H54 (cell line): ENCODE measurements around the gene ZFAND3.
"Not testable (repeated sequence)": the region's sequence is repeated elsewhere in the genome, so short reads cannot be mapped to it uniquely, and the experiment has no call there.

Experiments
- DNase-seq: peaks from one replicate; pipeline ENCODE4 v3.0.0; 2011; ENCODE audit warnings: low spot score, mixed read lengths; ENCODE audit not compliant: insufficient read length
- FAIRE-seq: peaks from 3 replicates; lab custom pipeline; 2011; peaks lifted over from hg19 to GRCh38; lab: Jason Lieb, UNC
- POLR2A ChIP-seq: IDR thresholded peaks from 2 replicates; pipeline ENCODE4 v1.6.1; 2011; ENCODE audit warnings: low read depth, mild to moderate bottlenecking, low read length

Gene ZFAND3

DNA sequence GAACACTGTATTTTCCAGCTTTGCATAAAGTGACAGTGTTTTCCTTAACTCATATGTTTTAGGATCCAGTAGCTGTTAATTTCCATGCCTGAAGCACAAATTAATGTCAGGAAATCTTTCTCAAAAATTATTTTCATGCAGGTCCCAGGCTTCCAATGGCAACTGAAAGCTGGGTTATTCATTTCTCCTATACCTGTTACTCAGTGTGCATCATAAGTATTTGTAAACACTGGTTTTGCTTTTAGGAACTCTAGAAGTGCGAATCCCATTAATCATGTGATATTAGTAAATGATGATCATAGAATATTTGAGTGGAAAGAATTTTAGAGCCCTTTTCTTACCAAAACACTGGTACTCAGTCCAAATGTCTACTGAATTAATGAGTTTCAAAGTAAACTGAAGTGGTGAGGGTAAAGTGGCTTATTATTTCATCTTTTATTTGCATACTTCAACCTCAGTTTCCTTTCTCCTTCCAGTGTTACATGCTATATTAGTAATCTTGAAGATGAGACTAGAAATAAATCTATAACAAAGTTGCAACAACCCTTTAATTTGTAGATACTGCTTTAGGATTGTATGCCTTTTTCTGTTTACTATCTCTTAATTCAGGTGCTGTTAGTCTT is 124.0 kb downstream of the ZFAND3 start:
- no peak for TF ChIP-seq POLR2A
- FAIRE-seq (peak; percentile 57), DNase-seq (no peak)

DNA sequence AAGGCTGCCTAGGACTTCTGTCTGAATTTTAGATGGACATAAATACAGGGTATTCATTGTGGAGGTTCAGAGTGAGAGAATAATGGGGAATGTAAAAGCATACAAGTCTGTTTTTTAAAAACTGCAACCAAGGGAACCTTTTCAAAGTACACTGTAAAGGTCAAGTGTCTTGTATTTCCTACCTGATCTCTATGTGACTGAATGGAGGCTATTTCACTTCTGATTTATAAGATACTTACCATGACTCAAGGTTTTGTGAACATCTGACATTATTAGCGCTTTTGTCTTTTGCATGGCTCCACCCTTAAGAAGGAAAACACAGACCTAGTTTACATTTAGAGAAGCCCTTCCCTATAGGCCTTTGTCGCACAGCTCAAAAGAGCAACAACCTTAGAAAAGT is 126.5 kb downstream of the ZFAND3 start:
- DNase-seq (no peak), FAIRE-seq (peak; percentile 15)
- TF ChIP-seq POLR2A: no peak

DNA sequence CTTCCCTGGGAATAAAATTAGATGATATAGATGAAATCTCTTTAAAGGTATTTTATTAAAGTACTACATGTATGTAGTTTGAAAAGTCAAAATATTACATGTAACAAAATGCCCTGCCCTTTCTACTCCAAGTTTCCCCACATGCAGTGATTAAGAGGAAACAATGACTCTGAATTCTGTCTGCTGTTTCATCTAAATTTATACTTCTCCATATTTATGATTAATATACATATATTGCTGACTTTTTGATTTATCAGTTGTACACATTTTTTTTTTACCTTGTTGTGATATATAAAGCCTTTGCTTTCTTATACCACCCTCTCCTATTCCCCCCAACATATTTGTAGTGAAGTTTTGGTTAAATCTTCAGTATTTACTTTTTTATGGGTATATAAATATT is 127.9 kb downstream of the ZFAND3 start:
- no peak for TF ChIP-seq POLR2A
- no peak for FAIRE-seq
- DNase-seq: no peak

DNA sequence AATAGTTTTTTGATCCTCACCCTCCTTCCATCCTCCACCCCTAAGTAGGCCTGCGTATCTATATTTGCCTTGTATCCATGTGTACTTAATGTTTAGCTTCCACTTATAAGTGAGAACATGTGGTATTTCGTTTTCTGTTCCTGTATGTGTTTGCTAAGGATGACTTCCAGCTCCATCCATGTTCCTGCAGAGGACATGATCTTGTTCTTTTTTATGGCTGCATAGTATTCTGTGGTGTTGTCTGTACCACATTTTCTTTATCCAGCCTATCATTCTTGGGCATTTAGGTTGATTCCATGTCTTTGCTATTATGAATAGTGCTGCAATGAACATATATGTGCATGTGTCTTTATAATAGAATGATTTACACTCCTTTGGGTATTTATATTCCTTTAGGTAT is 129.1 kb downstream of the ZFAND3 start:
- not testable (repeated sequence) for DNase-seq, FAIRE-seq

DNA sequence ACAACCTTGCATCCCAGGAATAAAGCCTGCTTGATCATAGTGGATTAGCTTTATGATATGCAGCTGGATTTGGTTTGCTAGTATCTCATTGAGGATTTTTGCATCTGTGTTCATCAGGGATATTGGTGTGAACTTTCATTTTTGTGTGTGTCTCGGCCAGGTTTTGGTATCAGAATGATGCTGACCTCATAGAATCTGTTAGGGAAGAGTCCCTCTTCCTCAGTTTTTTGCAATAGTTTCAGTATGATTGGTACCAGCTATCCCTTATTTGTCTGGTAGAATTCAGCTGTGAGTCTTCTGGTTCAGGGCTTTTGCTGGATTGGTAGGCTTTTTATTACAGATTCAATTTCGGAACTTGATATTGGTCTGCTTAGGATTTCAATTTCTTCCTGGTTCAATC is 132.5 kb downstream of the ZFAND3 start:
- TF ChIP-seq POLR2A: no peak
- DNase-seq (no peak), FAIRE-seq (no peak)

DNA sequence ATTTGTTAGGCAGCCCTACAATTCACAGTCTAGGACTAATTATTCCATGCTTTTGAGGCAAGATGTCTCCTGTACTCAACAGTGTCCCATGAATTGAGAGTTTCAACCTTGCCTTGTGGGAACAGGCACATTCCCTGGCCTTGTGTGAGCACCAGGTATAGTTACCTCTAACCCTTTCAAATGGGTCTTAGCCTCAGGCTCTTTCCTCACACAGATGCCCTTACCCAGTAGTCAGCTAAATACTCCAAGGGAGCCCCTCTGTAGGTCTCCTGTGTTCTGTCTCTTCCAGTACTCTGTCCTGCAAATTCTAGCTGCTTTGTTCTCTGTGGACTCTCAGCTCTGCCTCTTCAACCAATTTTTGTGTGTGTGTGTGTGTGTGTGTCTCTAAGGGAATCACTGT is 135.3 kb downstream of the ZFAND3 start:
- DNase-seq (no peak), FAIRE-seq (peak; percentile 11)
- no peak for TF ChIP-seq POLR2A

DNA sequence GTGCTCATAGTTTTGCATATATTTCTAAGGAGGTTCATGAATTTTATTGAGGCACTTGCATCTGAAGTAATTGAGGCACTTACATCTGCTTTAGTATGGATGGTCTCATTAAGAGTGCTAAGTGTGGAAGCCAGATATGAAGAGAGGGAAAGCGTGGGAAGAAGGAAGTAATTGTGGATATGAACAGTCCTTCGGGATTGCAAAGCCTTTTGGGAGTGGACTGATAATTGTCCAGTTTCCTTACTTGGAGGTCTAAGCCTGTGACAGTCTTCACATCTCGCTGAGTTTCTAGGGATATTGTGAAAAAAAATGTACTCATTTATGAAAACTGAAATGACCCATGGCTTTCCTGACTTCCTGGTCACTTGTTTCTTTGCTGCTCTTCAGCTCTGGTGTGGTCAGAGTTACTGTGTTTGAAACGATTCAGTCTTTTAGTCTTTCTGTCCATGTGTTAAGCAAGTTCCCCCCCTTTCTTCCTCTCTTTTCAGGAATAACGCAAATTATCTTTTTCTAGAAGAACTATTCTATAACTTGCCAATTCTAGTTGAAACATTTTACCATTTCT is 137.3 kb downstream of the ZFAND3 start:
- DNase-seq (no peak), FAIRE-seq (no peak)
- TF ChIP-seq POLR2A: no peak

DNA sequence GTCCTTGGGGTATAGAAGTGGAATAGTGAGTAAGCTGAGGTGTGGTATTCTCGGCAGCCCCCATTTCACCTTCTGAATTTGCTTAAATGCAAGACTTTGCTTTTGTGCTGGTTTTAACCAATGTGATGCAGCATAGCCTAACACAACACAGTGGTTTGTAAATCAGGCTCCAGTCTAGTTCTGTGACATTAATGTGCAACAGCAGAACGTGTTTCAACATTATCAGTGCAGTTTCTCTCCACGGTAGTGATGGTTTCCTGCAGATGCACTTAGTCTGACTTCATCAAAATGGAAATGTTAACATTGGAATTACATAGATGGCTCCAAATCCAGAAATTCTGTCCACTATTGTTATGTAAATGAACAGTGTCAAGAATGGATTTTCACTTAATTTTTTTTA is 139.5 kb downstream of the ZFAND3 start:
- FAIRE-seq (no peak), DNase-seq (no peak)
- no peak for TF ChIP-seq POLR2A

DNA sequence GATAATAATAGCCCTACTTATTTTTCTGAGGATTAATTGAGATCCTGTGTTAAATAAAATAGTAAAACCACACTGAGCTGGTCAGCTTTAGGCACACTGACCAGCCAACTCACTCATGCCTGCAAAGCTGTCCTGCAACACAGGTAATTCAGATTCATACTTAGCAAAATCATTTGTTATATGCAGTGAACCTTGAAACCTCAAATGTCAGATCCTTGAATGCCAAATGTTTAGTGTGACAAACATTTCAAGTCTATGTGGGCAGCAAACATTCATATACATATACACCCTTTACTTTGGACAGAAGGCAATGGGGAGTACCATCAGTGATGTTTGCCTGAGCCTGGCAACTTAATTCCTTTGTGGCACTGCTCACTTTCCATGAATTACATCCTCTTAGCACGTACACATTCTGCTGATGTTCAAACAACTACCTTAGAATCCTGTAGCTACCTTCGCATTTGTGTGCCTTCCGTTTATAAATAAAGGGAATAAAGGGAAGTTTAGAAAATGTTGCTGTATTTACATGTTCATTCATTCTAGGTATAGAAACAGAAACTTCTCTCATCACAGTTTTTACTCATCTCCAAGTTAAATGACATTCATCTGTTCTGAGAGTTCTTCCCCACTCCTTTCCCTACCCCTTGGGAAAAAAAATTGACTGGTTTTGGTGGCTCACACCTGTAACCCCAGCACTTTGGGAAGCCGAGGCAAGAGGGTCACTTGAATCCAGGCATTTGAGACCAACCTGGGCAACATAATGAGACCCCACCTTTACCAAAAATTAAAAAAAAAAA is 140.8 kb downstream of the ZFAND3 start:
- no peak for DNase-seq
- FAIRE-seq: no peak
- no peak for TF ChIP-seq POLR2A

DNA sequence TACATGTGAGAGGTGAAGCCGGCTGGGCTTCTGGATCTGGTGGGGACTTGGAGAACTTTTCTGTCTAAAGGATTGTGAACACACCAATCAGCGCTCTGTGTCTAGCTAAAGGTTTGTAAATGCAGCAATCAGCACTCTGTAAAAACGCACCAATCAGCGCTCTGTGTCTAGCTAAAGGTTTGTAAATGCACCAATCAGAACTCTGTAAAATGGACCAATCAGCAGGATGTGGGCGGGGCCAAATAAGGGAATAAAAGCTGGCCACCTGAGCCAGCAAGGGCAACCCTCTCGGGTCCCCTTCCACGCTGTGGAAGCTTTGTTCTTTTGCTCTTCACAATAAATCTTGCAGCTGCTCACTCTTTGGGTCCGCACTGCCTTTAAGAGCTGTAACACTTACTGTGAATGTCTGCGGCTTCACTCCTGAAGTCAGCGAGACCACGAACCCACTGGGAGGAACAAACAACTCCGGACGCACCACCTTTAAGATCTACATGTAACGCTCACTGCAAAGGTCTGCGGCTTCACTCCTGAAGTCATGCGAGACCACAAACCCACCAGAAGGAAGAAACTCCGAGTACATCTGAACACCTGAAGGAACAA is 143.1 kb downstream of the ZFAND3 start:
- FAIRE-seq, DNase-seq: not testable (repeated sequence)

DNA sequence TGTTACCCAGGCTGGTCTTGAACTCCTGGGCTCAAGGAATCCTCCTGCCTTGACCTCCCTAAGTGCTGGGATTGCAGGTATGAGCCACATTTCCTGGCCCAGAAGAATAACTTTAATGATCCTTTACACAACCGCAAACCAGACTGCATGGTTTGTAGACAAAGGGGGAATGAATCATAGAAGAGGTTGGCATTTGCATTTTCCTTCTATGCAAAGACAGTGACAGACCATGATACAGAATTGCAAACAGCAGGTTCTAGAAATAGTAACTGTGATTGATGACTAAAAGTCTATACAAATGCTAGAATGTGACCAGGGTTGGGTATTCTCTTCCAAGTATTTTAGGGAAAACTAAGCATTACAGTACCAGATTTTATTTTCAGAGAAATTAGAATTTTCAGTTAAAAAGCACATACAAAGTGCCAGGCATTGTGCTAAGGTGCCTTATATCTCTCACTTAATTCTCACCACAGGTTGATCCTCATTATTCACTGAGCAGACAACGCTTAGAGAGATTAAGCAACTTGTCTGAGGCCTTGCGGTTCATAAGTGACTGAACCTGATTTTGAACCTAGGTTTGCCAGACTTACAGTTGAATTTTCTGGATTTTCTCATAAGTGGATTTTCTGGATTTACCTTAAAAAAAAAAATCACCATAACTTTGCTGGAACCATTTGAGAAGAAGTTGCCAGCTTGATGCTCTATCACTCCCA is 146.6 kb downstream of the ZFAND3 start:
- FAIRE-seq: peak; percentile 91
- TF ChIP-seq POLR2A: no peak
- DNase-seq: no peak

DNA sequence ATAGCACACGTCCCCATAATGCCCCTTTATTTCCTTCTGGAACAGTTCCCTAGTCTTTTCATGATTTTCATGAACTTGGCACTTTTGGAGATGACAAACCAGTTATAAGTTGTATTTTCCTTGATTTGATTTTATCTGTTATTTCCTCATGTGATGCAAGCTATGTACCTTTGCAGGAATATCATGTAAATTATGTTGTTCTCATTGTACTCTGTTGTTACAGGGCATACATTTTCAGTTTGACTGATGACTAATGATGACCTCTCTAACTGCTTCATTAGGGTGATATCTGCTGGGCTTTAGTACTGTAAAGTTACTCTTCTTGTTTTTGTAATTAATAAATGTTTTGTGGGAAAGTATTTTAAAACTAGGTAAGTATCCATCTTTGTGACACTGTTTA is 147.3 kb downstream of the ZFAND3 start:
- DNase-seq: no peak
- no peak for TF ChIP-seq POLR2A

DNA sequence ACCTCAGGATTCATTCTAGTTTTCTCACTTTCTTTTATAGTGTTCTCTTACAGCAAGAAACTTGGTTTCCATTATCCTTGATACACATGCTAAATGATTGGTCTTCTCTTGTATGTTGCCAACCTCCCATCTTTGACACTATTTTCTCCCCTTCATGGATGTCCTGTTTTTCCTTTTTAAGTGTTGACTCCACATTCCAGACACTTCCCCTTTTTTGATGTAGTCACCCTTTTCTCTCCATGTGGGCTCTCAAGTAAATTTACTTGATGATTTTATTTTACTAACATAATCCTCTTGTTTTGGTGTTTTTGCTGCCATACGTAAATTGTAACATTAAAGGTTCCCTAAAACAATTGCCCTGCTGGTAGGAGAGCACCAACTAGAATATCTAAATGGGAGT is 148.1 kb downstream of the ZFAND3 start:
- no peak for TF ChIP-seq POLR2A
- no peak for FAIRE-seq
- no peak for DNase-seq

More for the DNA sequence above, 147.3 kb downstream of the ZFAND3 start:
- peak; percentile 64 for FAIRE-seq

DNA sequence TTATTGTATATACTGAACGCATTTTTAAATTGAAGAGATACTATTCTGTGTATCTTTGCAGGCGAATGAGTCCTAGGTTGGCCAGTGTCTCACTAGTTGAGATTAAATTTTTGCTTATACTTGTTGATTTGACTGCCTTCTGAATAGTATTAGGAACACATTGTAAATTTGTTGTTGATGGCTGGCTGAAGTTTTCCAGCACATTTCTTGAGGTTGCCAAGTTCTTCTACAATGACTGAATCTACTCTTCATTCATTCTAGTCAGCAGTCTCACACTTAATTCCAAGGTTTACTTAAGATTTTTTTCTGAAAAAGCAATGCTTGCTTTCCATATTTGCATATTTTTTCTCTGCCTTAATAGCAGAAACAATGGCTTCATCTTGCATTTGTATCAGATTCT is 151.7 kb downstream of the ZFAND3 start:
- FAIRE-seq (peak; percentile 11), DNase-seq (no peak)
- TF ChIP-seq POLR2A: no peak
